H54 (cell line): ENCODE measurements around the gene SLC1A4.
"Not testable (repeated sequence)": the region's sequence is repeated elsewhere in the genome, so short reads cannot be mapped to it uniquely, and the experiment has no call there.

Source experiments
- DNase-seq: peaks from one replicate; pipeline ENCODE4 v3.0.0; 2011; ENCODE audit warnings: low spot score, mixed read lengths; ENCODE audit not compliant: insufficient read length
- FAIRE-seq: peaks from 3 replicates; lab custom pipeline; 2011; peaks lifted over from hg19 to GRCh38; lab: Jason Lieb, UNC
- POLR2A ChIP-seq: IDR thresholded peaks from 2 replicates; pipeline ENCODE4 v1.6.1; 2011; ENCODE audit warnings: low read depth, mild to moderate bottlenecking, low read length

SLC1A4 gene

GRCh38 chr2:65019675-65020195 lies 30.5 kb downstream of the SLC1A4 start:
- DNase-seq (no peak), FAIRE-seq (no peak)
- no peak for TF ChIP-seq POLR2A

GRCh38 chr2:65020251-65020650 lies 31.1 kb downstream of the SLC1A4 start:
- FAIRE-seq, DNase-seq: not testable (repeated sequence)

- no peak for TF ChIP-seq POLR2A
- FAIRE-seq (no peak), DNase-seq (no peak)
Measured at GRCh38 chr2:65020943-65021528, 31.8 kb downstream of the SLC1A4 start.

- DNase-seq: no peak
- FAIRE-seq: no peak
- no peak for TF ChIP-seq POLR2A
Measured at GRCh38 chr2:65021709-65022108, 32.5 kb downstream of the SLC1A4 start.

- DNase-seq (no peak), FAIRE-seq (no peak)
- no peak for TF ChIP-seq POLR2A
Measured at GRCh38 chr2:65022189-65022588, 33.0 kb downstream of the SLC1A4 start.

- DNase-seq (no peak), FAIRE-seq (no peak)
- no peak for TF ChIP-seq POLR2A
Measured at GRCh38 chr2:65023742-65024141, 34.5 kb downstream of the SLC1A4 start.

GRCh38 chr2:65024149-65024829 lies 35.1 kb downstream of the SLC1A4 start:
- DNase-seq (peak; percentile 51), FAIRE-seq (peak; percentile 85)
- TF ChIP-seq POLR2A: no peak

GRCh38 chr2:65025453-65026123 lies 36.4 kb downstream of the SLC1A4 start:
- no peak for TF ChIP-seq POLR2A
- FAIRE-seq (no peak), DNase-seq (no peak)

GRCh38 chr2:65026154-65026553 lies 37.0 kb downstream of the SLC1A4 start:
- no peak for DNase-seq
- TF ChIP-seq POLR2A: no peak
- FAIRE-seq: no peak

- no peak for FAIRE-seq
- DNase-seq: no peak
Measured at GRCh38 chr2:65026704-65027464, 37.7 kb downstream of the SLC1A4 start.

GRCh38 chr2:65027616-65028244 lies 38.5 kb downstream of the SLC1A4 start:
- no peak for TF ChIP-seq POLR2A
- DNase-seq (no peak), FAIRE-seq (no peak)

More at GRCh38 chr2:65026704-65027464, 37.7 kb downstream of the SLC1A4 start:
- TF ChIP-seq POLR2A: no peak

GRCh38 chr2:65030476-65031332 lies 41.5 kb downstream of the SLC1A4 start:
- no peak for TF ChIP-seq POLR2A
- FAIRE-seq: no peak

GRCh38 chr2:65031341-65032018 lies 42.3 kb downstream of the SLC1A4 start:
- no peak for DNase-seq
- FAIRE-seq: no peak
- no peak for TF ChIP-seq POLR2A

More at GRCh38 chr2:65030476-65031332, 41.5 kb downstream of the SLC1A4 start:
- no peak for DNase-seq
